HK-2 (cell line): ENCODE data around the gene CLINT1.

Experiments used
- DNase-seq: peaks from one replicate; pipeline ENCODE4 v3.0.0-alpha.2; 2018; ENCODE audit not compliant: unreplicated experiment

CLINT1 gene

DNA sequence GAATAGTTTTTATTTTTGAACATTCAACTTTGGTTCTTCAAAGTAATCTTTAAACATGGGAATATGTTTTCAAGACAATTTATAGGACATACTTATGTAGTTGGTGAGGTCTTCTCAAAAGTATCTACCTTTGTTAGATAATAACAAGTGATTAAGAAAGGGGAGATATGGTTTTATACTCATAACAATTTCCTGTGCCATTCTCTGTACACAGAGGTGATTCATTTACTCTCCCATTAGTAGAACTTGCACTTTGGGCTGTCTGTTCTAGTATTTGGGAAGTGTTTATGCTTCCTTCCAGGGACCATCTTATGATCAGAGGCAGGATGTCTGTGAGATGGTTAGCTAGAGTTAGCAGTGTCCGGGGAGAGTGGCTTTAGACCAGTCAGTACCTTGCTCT, 100.2 kb downstream of the CLINT1 start:
- no peak for DNase-seq

GRCh38 chr5:157756122-157756521, 102.8 kb downstream of the CLINT1 start:
- DNase-seq: no peak

- no peak for DNase-seq
These were observed 108.6 kb downstream of the CLINT1 start for GRCh38 chr5:157750320-157750719.

GRCh38 chr5:157749462-157749799, 109.5 kb downstream of the CLINT1 start:
- no peak for DNase-seq

DNA sequence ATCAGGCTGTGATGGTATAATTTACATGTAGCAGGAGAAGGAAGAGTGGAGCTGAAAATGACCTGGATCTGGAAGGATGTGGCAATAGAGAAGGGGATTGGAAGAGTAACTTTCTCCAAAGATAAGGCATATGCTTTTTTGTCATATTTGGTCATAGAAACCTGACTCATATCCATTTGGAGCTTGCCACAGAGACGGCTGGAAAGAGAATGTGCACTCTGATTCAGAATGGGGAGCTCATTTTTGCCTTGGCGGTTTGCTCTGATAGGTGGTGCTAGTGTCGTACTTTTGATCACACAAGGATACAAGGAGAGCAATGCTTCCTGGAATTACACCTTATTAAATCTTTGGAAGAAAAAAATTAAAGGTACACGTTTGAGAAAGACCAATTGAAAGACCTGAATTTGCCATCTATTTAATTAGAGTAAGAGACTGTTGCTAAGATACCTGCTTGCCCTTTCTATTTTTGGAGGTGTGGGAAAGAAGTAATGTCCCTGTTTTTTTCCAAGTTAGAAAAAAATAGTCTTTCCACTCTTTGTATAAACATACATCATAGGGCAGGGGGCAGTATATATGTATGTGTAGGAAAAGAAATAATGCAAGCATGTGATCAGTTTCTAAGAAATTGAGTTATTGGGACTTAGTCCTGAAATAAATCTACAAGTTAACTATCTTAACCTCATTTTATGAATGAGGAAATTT, 110.0 kb downstream of the CLINT1 start:
- no peak for DNase-seq

- no peak for DNase-seq
These were observed 110.9 kb downstream of the CLINT1 start for GRCh38 chr5:157747766-157748700.

GRCh38 chr5:157747173-157747740, 111.7 kb downstream of the CLINT1 start:
- DNase-seq: no peak

GRCh38 chr5:157745041-157745456, 113.9 kb downstream of the CLINT1 start:
- DNase-seq: no peak

GRCh38 chr5:157744051-157745011, 114.6 kb downstream of the CLINT1 start:
- no peak for DNase-seq

GRCh38 chr5:157743163-157744050, 115.5 kb downstream of the CLINT1 start, which contains the start of gene LSM11:
Gene LSM11 (plus strand): TSS chr5:157743712. CDS start chr5:157743751, 39 bp downstream.
- peak; percentile 86 for DNase-seq

GRCh38 chr5:157741131-157741530, 117.8 kb downstream of the CLINT1 start:
- no peak for DNase-seq

GRCh38 chr5:157740229-157740610, 118.7 kb downstream of the CLINT1 start:
- no peak for DNase-seq

GRCh38 chr5:157739388-157740228, 119.3 kb downstream of the CLINT1 start:
- no peak for DNase-seq

DNA sequence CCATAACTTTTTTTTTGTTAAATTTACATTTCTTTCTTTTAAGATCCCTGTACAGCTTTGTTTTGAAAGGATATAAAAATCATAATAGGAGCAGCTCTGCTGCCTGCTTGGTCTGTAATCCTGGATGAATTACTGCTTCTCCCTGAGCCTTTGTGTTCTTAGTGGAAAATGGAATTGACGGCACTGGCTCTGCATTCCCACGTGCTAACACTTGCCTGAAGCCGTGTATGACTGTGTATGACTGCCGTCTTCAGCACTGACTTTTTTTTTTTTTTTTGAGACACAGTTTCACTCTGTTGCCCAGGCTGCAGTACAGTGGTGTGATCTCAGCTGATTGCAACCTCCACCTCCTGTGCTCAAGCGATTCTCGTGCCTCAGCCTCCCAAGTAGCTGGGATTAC, 123.0 kb downstream of the CLINT1 start:
- DNase-seq: no peak
